ENCODE measurements around the gene RSL24D1. TPM values are rescaled to one million over a fixed set of nuclear protein-coding genes. Genes with fewer than 3 reads are reported as not detected.
A peak's percentile ranks its signal among the peaks of the same experiment; 100 is the strongest.

RSL24D1 gene
- total RNA-seq, 1 experiment from 2014 or later: 111 TPM

GRCh38 chr15:55197362-55197705, 593 bp upstream of the RSL24D1 start:
- Histone ChIP-seq H2BK5ac (ENCODE audit: insufficient read length, low read length) (no peak overlapping the region), H3K27me3 (ENCODE audit: insufficient read depth, low read length) (no peaks in the 10 kb centered on the region), H3K79me1 (ENCODE audit: insufficient read depth, low read depth, low read length, poor library complexity, severe bottlenecking) (peaks cover 3% of the 10 kb centered on the region), H3K23ac (ENCODE audit: insufficient read length, low read depth, low read length) (no peak overlapping the region), H3K4ac (ENCODE audit: low read depth, low read length) (no peak overlapping the region), H2BK20ac (ENCODE audit: low read depth, low read length, poor library complexity, severe bottlenecking) (no peak overlapping the region), H3K9ac (ENCODE audit: extremely low read depth, insufficient read length, low read length) (peak overlapping the region; percentile 88), H4K8ac (replicated peaks; ENCODE audit: insufficient read length, low read depth, low read length) (no peak overlapping the region), H3K4me2 (ENCODE audit: insufficient read depth, insufficient read length, low read length) (peak overlapping the region; percentile 59), H3K27ac (ENCODE audit: insufficient read length, low read depth, low read length) (peak overlapping the region; percentile 73), H3K14ac (ENCODE audit: insufficient read depth, low read length) (no peak overlapping the region), H4K5ac (ENCODE audit: insufficient read length, low read depth, low read length) (no peak overlapping the region), H3K79me2 (ENCODE audit: insufficient read depth, low read length) (peaks cover 33% of the 10 kb centered on the region), H3K9me3 (ENCODE audit: control insufficient read depth, low read depth, low read length) (no peaks in the 10 kb centered on the region), H3K56ac (ENCODE audit: insufficient read length, low read depth, low read length) (no peak overlapping the region), H3K4me1 (ENCODE audit: insufficient read depth, low read length) (no peaks in the 10 kb centered on the region), H2AFZ (ENCODE audit: low read length) (peak overlapping the region; percentile 42), H2BK12ac (ENCODE audit: insufficient read length, low read depth, low read length) (no peak overlapping the region), H2BK120ac (ENCODE audit: low read depth, low read length, poor library complexity, severe bottlenecking) (no peak overlapping the region), H4K91ac (ENCODE audit: insufficient read length, low read depth, low read length) (no peak overlapping the region), H2AK5ac (ENCODE audit: insufficient read length, low read length) (no peak overlapping the region), H4K20me1 (ENCODE audit: control insufficient read depth, insufficient read depth, insufficient read length) (no peaks in the 10 kb centered on the region), H3T11ph (ENCODE audit: low read length) (no peak overlapping the region), H3K23me2 (ENCODE audit: insufficient read length, low read depth, low read length, poor library complexity, severe bottlenecking) (peaks cover 3% of the 10 kb centered on the region), H2BK15ac (ENCODE audit: low read depth, low read length) (no peak overlapping the region), H3K18ac (ENCODE audit: insufficient read length, low read depth, low read length) (no peak overlapping the region)
- no peak overlapping the region for H3K4me3 Mint-ChIP-seq
- H3K27me3 Mint-ChIP-seq (ENCODE audit: low read depth): no peaks in the 10 kb centered on the region
- no peak; the same call in 2 of the 3 replicates for TF ChIP-seq CTCF (conservative IDR thresholded peaks at IDR 0.05)
- no peak overlapping the region for H3K27ac Mint-ChIP-seq
- H3K36me3 Mint-ChIP-seq (ENCODE audit: insufficient read depth in 1 of 3, low read depth in 3 of 3): peaks cover under 1 to 21% (median 11%) of the 10 kb centered on the region in 3 experiments; a peak in 5 of 7 replicates
- WGBS (ENCODE audit: extremely low coverage, insufficient read length, low lambda C conversion rate): no CpG with 5 or more reads among the region's 10 CpGs
- peaks cover 9 to 11% of the 10 kb centered on the region in 2 experiments; a peak in 4 of 5 replicates for H3K9me3 Mint-ChIP-seq
- DNase-seq: no peak
- peaks cover 0 to 3% of the 10 kb centered on the region in 2 experiments; a peak in 2 of 4 replicates for H3K4me1 Mint-ChIP-seq

Measured in H9 (cell line).